Osteoblast (primary cell): ENCODE results near the gene FURIN. TPM values are rescaled to one million over a fixed set of nuclear protein-coding genes. Genes with fewer than 3 reads are reported as not detected.
"Not testable (repeated sequence)": the region's sequence is repeated elsewhere in the genome, so short reads cannot be mapped to it uniquely, and the experiment has no call there.

Experiments used
- DNase-seq: peaks from one replicate; pipeline ENCODE4 v3.0.0; 2011; ENCODE audit warnings: low spot score, mixed read lengths; ENCODE audit not compliant: insufficient read length; ENCODE audit errors: missing footprints
- H2AFZ ChIP-seq: 2 replicates; pipeline ENCODE4 v1.6.0; 2011; ENCODE audit warnings: mild to moderate bottlenecking, low read length
- H3K27ac ChIP-seq: 2 replicates; pipeline ENCODE4 v1.5.1; 2011; ENCODE audit warnings: mild to moderate bottlenecking, low read depth, low read length, moderate library complexity
- H3K27me3 ChIP-seq: 2 replicates; pipeline ENCODE4 v1.6.0; 2012; ENCODE audit warnings: mild to moderate bottlenecking, control low read depth, inconsistent platforms, low read length, moderate library complexity; ENCODE audit not compliant: insufficient read depth
- H3K36me3 ChIP-seq: 2 replicates; pipeline ENCODE4 v1.5.1; 2011; ENCODE audit warnings: mild to moderate bottlenecking, low read length, control low read depth, moderate library complexity; ENCODE audit not compliant: insufficient read depth
- H3K4me1 ChIP-seq: 2 replicates; pipeline ENCODE4 v1.5.1; 2011; ENCODE audit warnings: mild to moderate bottlenecking, low read length, control low read depth, moderate library complexity; ENCODE audit not compliant: insufficient read depth
- H3K4me2 ChIP-seq: 2 replicates; pipeline ENCODE4 v1.6.0; 2011; ENCODE audit warnings: mild to moderate bottlenecking, low read length; ENCODE audit not compliant: insufficient read depth
- H3K4me3 ChIP-seq: fragments of 200-600 bp; sonication (generic); 3 replicates; pipeline ENCODE4 v1.5.1; 2012; ENCODE audit warnings: mild to moderate bottlenecking, low read length, inconsistent platforms; ENCODE audit not compliant: insufficient read depth
- H3K79me2 ChIP-seq: 2 replicates; pipeline ENCODE4 v1.6.0; 2012; ENCODE audit warnings: mild to moderate bottlenecking, low read length, control low read depth, inconsistent platforms; ENCODE audit not compliant: insufficient read depth
- H3K9me3 ChIP-seq: 2 replicates; pipeline ENCODE4 v1.5.1; 2011; ENCODE audit warnings: low read depth, low read length, control low read depth
- H4K20me1 ChIP-seq: 2 replicates; pipeline ENCODE4 v1.6.0; 2012; ENCODE audit warnings: mild to moderate bottlenecking, low read length, control low read depth; ENCODE audit not compliant: insufficient read depth
- CTCF ChIP-seq: IDR thresholded peaks from 2 replicates; pipeline ENCODE4 v1.5.1; 2011; ENCODE audit warnings: mild to moderate bottlenecking, low read depth, low read length, moderate library complexity; ENCODE audit errors: extremely low read depth
- total RNA-seq: library from RNA; depleted of rRNA; stranded (reverse); fragments of >200 nt; gene quantifications from 2 replicates; pipeline ENCODE4 v1.2.3, GENCODE V29; 2012

FURIN gene
- total RNA-seq, 1 donor: 39.1 TPM

GRCh38 chr15:90822204-90822955 lies 46.0 kb upstream of the FURIN start:
- no peak overlapping the region for H3K4me3 ChIP-seq
- H3K4me2 ChIP-seq: no peak overlapping the region
- H3K27me3 ChIP-seq: no peaks in the 10 kb centered on the region
- no peaks in the 10 kb centered on the region for H3K9me3 ChIP-seq
- no peak overlapping the region for H2AFZ ChIP-seq
- no peaks in the 10 kb centered on the region for H3K4me1 ChIP-seq
- no peaks in the 10 kb centered on the region for H4K20me1 ChIP-seq
- peak; percentile 62 for DNase-seq
- TF ChIP-seq CTCF: no peak
- H3K27ac ChIP-seq: no peak overlapping the region
- no peaks in the 10 kb centered on the region for H3K79me2 ChIP-seq
- H3K36me3 ChIP-seq: no peaks in the 10 kb centered on the region

- Histone ChIP-seq H3K79me2 (no peaks in the 10 kb centered on the region), H3K4me1 (no peaks in the 10 kb centered on the region), H3K4me2 (no peak overlapping the region), H3K9me3 (no peaks in the 10 kb centered on the region), H3K27ac (no peak overlapping the region), H3K36me3 (no peaks in the 10 kb centered on the region), H2AFZ (no peak overlapping the region), H4K20me1 (no peaks in the 10 kb centered on the region), H3K4me3 (no peak overlapping the region), H3K27me3 (no peaks in the 10 kb centered on the region)
- no peak for DNase-seq
- no peak for TF ChIP-seq CTCF
Measured at GRCh38 chr15:90823455-90823974, 44.9 kb upstream of the FURIN start.

GRCh38 chr15:90825115-90825899 lies 43.1 kb upstream of the FURIN start:
- H3K9me3 ChIP-seq, H3K4me1 ChIP-seq, H3K27ac ChIP-seq, H2AFZ ChIP-seq, H4K20me1 ChIP-seq, H3K4me2 ChIP-seq, H3K36me3 ChIP-seq, DNase-seq, H3K79me2 ChIP-seq, H3K27me3 ChIP-seq, H3K4me3 ChIP-seq: not testable (repeated sequence)

GRCh38 chr15:90826206-90826885 lies 42.0 kb upstream of the FURIN start:
- H3K79me2 ChIP-seq, H3K27me3 ChIP-seq, H3K36me3 ChIP-seq, H3K27ac ChIP-seq, H3K4me2 ChIP-seq, H3K4me1 ChIP-seq, H4K20me1 ChIP-seq, H2AFZ ChIP-seq, DNase-seq, H3K9me3 ChIP-seq, H3K4me3 ChIP-seq: not testable (repeated sequence)
